Fibroblast of skin of abdomen (primary cell): ENCODE measurements around the gene WAPL.

Source experiments
- DNase-seq: peaks from one replicate; pipeline ENCODE4 v3.0.0-alpha.2; 2013

Gene WAPL

DNA sequence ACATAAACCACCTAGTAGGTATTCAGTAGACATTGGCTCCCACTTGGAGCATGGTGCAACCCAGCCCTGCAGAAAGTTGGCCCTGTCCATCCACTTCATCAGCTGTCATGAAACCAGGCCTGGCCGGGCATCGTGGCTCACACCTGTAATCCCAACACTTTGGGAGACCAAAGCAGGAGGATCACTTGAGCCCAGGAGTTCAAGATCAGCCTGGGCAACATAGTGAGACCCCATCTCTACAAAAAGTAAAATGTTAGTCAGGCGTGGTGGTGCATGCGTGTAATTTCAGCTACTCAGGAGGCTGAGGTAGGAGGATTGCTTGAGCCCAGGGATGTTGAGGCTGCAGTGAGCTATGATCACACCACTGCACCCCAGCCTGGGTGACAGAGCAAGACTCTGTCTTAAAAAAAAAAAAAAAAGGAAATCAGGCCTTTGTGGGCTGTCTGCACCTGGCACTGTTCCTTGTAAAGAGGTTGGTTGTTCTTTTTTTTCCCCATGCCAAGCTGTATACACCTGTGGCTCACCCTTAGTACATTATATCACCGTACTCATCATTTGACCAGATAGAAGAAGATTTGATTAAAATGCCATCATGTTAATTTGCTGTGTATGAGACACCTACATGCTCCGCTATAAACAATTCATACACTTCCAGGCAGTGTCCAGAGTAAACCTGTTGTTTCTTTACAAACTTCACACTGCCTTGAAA, 109.6 kb downstream of the WAPL start:
- no peak for DNase-seq

DNA sequence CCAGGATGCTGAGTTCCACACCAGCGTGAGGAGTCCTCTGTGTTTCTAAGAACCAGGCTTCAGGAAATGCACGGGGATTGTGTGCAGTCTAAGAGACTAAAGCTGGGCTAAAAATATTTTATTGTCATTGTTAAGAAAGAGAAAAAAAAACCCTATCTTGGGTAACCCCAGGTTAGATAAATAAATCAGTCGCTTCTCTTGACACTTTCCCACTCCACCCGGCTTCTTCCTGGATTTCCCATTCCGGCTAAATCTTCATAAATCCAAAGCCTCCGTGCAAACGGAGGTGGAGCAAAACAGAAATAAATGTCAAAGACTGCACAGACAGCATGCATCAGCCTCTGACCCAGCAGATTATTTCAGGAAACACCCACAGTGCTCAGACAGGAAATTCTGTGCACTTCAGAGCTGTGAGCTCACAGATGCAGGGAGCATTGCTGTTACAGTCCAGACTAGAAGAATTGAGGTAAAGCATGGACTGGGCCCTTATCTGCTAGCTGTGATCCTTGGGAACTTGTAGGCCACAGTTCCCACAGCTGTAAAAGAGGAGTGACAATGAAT, 110.2 kb downstream of the WAPL start:
- peak; percentile 87 for DNase-seq

DNA sequence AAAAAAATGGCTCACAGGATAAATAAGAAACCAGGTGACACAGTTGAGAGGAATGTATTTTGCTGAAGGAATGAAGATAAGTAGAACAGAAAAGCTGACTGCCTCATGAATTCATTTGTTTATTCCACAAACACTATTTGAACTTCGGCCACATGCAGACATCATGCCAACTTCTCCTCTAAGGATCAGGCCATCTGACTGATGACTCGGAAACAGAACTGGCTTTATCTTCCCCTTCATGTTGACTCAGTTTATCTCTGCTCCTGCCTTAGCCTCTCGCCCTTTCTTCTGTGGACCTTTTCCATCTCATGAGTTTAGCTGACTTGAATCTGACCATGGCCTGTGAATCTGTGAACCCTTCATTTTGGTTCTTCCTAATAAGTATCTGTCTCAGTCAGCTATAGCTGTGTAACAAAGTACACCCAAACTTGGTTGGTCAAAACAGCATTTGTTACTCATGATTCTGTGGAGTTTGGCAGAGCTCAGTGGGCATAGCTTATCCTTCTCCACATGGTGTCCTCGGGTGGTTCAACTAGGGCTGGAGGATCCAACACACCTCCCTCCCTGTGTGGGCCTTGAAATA, 111.0 kb downstream of the WAPL start:
- DNase-seq: peak; percentile 67

DNA sequence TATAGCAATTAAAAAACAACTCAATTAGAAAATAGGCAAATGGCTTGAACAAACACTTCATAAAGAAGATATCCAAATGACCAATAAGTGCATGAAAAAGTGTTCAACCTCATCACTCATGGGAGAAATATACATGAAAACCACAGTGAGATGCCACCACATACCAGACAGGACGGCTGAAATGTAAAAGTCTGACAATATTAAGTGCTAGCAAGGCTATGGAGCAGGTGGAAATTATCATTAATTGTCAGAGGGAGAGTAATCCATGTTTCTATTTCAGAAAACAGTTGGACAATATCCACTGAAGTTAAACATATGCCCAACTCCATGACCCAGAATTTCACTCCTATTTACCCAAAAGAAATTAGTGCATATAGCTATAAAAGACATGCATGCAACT, 112.4 kb downstream of the WAPL start:
- no peak for DNase-seq

DNA sequence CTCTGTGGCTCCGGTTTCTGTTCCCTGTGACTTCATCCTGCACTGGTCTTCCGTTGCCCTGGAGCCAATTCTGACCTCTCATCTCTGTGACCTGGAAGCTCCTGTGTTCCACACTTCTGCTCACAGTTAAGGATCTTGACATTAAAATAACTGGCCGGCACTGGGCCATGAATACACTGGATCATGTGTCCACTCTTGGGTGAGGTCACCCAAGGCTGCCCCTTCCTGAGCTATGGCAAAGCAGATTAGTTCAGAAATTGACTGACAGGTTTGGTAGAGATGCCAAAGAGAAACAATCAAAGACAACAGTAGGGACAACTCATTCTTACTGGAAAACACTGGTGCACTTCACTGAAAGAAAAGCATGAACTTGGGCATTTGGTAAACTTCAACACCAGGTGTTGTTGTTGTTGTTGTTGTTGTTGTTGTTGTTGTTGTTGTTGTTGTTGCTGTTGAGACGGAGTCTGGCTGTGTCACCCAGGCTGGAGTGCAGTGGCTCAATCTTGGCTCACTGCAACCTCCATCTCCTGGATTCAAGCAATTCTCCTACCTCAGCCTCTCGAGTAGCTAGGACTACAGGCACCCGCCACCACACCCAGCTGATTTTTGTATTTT, 118.3 kb downstream of the WAPL start:
- no peak for DNase-seq

DNA sequence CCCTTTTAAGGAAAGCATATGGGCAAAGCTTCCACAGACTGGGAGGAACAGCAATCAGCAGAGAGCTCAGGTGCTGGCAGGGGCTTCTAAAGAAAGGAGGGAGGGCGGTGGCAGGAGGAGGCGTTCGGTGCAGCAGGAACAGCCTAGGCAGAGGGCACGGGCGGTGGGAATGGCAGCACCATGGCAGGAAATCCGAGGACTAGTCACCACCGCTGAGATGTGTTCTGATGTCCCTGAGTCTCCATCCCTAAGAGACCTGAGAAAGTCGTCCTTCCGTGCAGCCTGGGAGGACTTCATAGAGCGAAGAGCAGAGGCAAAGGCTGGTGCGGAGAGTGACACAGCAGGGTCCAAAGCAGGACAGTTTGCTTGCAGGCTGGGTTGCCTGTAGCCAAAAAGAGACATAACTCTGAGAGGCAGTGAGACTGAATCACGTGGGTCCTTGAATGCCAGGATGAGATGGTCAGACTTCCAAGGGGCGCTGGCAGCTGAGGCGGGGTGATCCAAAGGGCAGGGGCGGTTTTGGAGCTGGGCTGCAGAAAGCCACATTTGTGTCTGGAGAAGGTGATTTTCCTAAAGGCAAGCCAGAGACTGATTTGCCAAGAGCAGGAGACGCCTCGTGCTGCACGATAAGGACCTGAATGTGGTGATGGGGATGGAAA, 119.2 kb downstream of the WAPL start:
- DNase-seq: peak; percentile 21

DNA sequence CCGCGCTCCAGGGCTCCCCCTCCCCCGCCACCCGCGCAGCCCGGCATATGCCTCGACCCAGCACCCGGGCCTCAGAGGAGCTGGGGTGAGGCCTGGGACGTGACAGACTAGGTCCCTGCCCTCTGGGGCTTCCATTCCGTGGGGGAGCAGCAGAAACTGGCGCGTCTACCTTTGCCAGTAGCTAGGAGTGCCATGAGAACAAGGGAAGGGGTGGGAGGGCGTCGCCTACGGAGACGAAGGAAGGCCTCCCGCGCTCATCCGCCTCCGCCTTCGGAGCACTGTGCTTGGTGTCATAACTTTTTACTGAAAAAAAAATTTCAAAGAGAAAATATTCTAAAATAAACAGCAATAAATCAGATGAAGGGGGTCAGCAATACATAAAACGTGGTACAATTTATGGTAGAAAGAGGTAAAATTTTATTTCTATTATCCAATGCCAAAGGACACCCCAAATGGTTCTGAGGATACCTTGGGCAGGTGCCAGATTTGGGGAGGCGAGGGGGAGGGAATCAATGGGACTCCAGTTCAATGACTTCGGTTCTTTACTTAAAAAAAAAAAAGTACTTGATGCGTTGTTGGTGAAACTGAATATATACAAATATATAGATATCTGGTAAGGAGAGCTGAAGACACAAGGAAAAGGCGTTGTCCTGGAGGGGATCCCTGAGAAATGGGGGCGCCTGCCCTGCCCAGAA, 119.9 kb downstream of the WAPL start:
- no peak for DNase-seq

DNA sequence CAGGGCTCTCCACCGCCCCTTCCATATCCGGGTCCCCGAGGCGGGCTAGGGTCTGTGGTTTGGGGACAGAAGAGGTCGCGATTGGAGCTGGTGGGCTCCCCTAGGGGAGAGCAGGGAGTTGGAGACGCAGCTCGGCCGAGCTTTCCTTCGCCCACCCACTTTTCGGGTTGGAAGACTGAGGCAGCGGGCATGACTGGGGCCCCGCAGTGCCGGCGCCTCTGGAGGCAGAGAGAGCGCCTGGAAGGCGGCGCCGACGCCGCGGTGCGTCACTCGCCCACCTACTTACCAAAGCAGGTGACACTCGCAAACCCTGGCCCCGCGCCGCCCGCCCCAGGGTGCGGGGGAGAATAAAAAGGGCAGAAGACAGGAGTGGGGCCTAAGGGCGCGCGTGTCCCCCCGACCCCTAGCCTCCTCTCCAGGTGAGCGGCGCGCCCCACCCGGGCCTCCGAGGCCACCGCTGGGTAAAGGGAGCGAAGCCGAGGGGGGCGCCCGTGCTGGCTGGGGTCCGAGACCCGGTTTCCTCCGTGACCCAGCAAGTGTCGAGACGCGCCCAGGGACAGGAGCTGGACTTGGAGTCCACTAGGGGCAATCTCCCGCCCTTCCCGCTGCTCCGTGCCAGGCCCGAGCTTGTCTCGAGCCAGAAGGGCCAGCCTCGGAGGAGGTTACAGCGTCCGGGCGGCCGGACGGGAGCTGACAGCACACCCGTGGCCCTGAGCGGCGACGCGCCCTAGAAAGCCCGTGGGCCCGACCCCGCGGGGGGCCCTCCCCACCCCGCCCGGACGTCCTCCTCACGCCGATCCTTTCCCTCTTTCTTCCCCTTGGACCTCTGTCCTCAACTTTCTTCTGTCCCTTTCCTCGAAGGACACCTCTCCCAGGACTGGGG, 120.6 kb downstream of the WAPL start:
- no peak for DNase-seq

DNA sequence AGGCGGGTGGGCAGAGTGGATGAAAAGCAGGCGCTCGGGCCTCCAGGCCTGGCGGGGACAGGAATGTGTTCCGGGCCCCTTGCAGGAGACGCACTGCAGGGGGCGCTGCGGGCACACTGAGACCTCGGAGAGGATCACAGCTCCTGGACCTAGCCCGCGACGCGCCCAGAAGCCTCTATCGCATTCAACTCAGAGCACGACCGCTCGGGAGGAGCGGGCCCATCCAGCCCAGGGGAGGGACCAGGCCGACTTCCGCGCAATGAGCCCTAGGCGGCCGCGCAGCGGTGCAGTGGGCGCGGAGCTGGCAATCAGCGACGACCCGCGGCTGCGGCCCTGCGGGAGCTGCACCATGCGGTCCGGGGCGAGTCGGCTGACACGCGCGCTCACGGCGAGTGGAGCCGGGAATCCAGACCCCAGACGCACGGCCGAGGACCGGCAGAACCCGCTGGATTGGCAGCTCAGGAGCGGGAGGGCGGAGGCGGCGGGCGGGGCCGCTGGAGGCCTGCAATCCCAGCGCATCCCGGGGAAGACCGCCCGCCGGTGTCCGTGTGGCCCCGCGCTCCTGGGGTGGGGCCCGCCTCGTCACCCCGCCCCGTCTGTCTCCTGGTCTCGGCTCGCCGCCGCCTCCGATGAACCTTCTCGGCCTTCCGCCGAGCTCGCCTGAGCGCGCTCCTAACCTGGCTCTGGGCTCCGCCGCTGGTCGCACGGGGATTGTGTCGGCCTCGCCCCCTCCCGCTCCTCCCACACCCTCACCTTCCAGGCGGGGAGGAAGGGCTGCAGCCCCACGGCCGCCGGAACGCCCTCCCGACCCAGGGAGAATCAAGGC, 121.5 kb downstream of the WAPL start:
- DNase-seq: peak; percentile 96

DNA sequence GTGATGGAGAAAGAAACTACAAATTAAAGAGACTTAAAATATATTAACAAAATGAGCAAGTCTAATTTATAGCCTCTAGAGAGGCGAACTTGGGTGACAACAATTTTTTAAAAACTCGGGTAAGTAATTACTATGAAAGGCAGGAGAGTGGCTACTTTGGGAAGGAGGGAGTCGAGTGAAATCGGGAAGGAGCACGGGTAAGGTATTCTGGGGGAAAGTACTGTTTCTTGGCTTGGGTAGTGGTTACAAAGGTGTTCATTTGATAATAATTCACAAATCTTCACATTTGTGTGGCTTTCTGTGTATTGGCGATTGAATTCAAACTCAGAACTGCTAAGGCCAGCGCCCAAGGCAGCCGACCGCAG, 122.1 kb downstream of the WAPL start:
- DNase-seq: no peak

DNA sequence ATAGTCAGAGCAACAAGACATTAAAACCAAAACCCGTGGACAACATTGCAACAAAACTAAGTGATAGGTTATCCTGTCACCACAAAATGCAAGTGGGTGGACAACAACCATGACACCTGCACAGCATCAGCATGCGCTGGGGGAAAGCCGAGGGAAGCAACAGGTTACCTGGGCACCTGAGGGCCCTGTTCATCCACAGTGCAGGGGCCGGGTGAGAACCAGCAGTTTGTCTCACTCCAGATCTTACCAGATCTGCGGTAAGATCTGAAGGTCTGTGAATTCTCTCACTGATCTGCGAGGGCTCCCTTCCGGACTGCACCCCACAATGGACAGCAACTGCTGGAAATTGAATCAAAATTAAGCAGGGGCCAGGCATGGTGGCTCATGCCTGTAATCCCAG, 124.5 kb downstream of the WAPL start:
- DNase-seq: no peak

DNA sequence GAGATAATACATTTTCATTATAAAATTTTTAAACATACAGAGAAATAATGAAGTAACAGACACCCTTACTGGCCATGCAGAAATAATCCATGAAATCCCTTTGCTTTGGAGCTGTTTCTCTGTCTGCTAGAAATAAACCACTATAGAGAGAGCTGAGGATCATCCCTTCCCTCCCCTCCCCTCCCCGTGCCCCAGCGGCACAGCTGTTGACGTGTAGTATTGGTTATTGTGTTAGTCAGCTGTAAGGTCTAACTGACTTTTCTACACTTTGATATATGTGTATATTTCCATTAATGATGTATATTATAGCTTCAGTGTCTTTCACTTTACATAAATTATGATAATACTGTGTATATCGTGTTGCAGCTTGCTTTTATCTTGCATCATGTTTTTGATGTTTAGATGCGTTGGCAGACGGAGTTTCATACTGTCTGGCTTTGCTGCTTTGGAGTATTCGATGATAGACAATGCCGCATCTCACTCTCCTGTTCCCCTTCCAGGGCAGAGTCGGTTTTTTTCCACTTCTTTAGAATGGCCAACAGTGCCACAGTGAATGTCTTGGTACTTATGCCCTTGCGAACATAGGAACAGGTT, 127.6 kb downstream of the WAPL start:
- no peak for DNase-seq

DNA sequence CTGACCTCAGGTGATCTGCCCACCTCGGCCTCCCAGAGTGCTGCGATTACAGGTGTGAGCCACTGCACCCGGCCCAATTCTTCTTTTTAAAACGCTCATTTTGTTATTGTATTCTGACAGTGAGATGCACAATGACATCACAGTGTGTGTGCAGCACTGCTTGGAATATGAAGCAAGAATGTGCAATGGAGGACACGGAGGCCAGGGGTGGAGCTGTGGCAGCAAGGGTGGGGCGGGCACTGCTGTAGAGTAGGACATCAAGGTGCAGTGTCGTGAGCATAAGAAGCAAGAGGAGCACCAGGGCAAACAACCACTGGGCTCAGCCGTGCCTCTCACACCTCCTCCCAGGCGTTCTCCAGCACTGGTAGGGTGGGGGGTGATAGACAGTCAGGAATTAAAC, 128.2 kb downstream of the WAPL start:
- DNase-seq: no peak

DNA sequence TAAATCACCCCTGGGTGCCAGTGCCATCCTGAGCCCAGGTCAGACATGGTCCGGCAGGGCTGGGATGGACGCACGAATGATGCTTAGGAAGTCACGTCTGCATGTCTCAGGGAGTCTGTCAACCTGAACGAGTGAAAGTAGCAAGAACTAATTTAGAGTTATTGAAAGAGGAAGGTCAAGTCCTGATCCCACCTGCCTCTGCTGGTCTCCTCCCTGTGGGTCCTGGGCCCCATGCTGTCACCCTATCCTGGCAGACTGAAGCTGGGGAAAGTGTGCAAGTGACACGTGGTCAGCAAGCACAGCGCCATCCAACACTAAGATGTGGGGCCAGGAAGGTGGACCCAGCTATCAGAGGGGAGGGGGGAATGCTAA, 128.9 kb downstream of the WAPL start:
- DNase-seq: no peak

DNA sequence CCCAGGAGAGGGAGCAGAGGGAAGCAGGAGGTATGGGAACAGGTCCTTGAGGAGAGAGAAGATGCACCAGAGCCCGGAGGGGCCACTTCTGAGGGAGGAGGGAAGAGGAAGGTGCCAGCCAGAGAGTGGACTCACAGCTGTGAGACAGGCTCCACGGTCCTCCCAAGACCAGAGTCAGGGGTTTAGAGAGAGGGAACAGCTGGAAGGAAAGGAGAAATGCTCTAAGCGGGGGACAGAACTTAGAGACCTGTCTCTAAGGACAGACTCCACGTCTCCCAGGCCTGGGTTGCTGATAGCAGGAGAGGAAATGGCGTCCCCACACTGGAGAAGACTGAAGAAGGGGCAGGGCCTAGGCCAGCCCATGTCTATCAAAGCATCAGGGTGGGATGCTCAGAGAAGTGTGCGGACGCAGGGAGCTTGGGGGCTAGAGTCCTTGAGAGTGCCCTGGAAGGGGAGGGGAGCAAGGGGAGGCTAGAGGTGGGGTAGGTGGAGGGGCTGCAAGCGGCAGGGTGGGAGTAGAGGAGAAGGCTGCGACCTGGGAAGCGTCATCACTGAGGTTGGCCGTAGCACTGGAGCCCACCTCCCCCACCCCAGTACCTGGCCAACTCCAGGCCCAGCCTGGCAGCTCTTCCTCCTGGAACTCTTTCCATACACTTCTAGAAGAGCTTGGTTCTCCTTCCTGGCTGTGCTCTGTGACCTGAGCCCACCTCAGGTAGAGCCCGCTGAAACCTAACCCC, 129.4 kb downstream of the WAPL start:
- DNase-seq: no peak

DNA sequence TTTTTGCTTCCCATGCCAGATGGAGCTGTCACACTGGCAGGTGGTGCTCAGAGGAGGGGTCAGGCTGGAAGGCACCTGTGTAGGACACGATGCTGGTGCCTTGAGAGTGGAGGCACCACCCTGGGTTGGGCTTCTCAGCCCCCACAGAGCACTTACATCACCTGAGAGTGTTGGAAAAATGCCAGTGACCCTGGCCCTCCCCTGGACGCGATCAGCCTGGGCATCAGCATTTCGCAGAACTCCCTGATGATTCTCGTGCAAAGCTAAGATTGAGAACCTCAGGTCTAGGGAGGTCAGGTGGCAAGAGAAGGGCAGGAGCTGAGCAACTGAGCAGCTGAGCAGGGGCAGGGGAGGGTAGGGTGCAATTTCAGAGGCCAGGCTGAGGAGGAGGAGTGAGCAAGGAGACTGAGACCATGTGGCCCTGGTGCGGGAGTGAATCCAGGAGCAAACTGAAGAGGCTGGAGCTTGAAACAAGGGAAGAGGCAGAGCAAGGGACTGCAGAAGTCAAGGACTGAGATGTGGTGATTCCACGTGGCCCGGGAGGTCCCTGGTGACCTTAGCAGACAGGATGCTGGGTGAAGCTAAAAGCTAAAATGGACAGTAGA, 130.3 kb downstream of the WAPL start:
- no peak for DNase-seq

DNA sequence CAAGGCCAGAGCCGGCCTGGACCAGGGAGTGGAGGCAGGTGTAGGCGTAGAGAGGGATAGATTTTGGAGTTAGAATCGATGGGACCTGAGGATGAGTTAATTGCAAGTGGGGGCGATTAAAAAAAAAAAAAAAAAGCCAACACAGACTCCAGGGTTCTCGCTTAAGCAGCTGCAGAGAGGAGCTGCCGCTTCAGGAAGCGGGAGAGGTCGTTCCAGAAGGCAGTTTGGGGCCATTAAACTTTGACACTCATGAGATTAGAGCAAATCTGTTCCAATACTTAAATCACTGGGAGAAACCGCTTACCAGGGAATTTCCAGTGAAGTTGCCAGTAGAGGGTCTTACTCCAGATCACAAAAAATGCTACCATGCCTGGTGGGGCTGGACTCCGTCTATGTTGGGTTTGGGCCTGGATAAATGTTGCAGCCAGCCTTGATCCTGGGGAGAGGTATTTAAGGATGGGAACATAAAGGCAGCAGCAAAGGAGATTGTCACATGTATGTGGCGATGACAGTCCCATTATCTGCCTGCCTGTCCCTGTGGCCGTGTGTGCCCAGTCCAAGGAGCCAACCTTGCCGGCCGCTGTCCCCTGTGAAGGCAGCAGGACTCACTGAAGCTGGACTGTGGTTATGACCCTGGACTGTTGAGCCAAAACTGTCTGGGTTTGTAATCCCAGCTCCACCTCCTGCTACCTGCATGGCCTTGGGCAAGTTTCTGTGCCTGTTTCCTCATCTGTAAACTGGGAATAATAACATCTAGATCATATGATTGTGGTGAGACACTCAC, 131.1 kb downstream of the WAPL start:
- no peak for DNase-seq

DNA sequence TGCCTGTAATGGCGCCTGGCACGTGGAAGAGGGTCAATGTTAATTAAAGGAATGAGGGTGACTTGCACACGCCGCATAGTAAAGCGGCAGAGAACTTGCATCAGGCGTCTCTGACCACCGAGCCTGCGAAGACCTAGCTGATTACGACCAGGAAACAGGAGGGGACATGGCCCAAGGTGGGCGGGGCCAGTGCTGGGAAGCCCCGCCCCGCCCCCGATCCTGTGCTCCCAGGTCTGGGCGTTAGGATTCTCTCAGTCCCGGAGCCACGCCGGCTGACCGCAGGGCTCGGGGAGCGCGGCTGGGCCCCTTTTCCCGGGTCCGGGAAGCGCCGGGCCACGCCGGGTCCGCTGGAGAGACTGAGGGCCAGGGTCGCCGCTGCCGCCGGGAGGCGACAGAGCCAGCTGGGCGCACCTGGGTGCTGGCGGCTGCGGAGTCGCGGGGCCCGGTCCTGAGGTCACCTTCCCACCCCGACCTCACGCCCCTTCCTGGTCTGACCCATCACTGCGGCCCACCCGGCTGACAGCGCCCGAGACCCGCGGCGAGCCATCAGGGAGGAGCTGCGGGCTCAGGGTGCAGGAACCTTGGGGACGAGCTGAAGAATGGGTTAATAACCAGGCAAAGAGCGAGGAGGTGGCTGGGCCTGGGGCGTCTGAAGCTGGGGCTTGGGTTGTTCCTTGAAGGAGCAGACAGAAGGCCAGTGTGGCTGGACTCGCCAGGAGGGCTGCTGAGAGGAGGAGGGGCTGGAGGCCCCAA, 132.0 kb downstream of the WAPL start:
- peak; percentile 48 for DNase-seq
